GM18502 (cell line): Measurements from ENCODE around the gene FCRLB.
"Not testable (repeated sequence)": the region's sequence is repeated elsewhere in the genome, so short reads cannot be mapped to it uniquely, and the experiment has no call there.

ENCODE experiments used
- ATAC-seq: cut with Tn5 transposase; IDR thresholded peaks from one replicate; pipeline ENCODE4 v1.9.1; 2021; ENCODE audit warnings: mild to moderate bottlenecking; ENCODE audit not compliant: unreplicated experiment, poor library complexity

FCRLB gene

DNA sequence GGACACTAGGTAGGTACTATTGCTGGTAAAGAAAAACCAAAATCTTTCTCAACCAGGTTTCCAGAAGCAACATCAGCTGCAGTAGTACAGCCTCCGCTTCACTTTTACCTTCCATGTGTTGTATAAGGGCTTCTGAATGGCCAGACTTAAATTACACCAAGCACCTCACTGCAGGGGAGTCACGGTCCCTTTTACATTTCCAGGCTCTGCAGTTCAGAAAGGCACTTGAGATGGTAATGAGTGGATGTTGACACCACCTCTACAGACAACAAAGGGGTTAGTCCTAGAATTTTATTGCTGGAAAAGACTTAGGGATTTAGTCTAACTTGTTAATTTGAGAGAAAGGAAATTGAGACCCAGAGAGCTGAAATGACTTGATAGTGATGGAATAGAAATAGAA lies 16.3 kb downstream of the FCRLB start:
- ATAC-seq = no peak

DNA sequence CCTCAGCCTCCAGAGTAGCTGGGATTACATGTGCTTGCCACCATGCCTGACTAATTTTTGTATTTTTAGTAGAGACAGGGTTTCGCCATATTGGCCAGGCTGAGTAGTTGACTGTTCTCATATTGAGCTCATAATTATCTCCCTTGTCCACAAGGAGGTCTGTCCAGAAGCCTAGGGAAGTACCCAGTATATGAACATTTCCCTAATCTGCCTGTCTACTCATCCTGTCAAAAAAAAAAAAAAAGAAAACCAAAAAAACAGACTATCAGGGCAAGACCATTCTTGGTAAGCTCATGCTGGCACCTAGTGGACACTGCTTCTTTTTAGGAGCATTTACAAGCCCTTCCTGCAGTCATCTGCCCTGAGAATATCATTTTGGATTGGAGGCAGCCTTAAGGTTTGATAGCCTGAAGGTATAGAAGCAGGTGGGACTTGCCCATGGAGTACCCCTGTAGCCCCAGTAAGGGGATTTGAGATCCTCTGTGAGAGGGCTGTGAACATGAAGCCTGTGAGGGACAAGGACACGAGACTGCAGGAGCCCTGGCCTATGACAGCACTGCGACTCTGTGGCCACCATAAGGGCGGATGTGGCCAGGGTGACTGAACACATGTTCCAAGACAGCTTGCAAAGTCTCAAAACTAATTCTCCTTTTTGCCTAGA lies 17.4 kb downstream of the FCRLB start:
- ATAC-seq = peak; percentile 66

DNA sequence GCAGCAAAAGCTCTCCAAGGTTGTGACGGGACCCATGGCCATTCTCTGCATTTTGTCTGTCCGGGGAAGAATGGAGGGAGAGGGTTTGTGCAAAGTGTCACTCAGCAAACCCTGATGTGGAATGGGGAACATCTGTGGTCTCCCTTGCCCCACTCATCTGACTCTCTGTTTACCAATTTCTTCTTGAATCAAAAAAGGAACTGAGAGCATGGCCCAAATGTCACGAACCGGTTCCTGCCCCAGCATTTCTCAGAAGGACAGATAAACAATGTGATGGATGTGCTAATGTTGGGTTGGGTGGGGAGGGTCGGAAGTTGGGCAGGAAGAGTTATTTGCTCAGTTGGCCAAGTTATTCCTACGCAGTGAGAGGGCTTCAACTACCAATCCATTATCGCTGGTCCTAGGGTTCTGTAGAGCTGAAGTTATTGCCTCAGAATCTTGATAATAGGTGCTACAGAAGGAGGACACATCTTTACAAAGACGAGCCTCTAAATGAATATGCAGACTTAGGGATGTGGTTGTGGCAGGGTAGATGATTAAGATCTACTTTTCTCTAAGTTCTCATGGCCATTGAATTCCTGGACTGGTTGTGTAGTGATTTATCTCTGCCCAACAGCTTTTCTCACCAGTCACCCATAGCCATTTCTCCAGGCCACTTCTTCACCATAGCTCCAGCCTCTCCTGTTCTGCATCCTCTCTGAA lies 18.7 kb downstream of the FCRLB start:
- ATAC-seq = no peak

DNA sequence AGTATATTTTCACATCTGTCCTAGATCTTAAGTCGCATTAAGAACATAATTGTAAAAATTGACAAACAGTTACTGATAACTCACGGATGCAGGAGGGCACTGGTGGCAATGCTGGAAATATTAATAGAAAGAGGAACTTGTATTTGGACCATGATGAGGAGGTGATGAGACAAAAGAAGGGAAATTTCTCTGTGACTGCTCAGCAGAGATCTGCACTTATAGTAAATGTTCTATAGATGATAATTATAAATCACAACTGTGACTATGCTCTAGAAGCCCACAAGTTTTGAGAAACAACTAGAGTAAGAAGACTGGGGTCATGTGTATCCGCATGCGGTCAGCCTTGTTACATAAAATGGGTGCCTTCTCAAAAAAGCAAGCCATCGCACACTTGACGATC lies 19.6 kb downstream of the FCRLB start:
- no peak for ATAC-seq

DNA sequence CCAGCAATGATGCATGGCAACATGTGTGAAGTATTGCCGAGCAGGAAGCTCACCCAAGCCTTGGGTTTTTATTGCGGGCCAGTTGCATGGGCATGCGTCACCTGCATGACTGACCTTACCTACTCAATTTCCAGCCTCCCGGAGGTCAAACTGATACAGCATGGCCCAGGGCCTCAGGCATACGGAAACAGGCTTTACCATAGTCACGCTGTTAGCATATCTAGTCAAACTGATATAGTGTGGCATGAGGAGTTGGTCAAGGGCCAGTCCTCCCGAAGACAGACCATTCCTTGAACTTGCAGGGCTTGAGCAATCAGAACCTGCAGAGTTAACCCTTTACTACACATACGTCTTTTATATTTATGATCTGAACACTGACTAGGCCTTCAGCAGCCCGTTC lies 21.9 kb downstream of the FCRLB start:
- no peak for ATAC-seq

DNA sequence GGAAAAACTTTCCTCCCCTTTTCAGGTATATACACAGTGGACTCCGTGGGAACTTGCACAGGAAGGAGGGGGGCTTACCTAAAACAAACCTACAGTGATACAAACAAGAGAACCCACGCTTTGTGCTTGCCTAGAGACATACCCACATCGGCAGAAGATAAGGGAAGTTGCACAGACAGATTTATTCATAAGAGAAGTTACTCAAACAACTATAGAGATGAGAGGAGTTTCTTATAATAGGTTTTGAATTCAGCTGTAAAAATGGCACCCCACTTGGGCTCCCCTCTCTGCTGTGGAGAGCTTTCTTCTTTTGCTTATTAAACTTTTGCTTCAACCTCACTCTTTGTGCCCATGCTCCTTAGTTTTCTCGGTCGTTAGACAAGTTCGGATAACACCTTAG lies 26.5 kb downstream of the FCRLB start:
- no peak for ATAC-seq

DNA sequence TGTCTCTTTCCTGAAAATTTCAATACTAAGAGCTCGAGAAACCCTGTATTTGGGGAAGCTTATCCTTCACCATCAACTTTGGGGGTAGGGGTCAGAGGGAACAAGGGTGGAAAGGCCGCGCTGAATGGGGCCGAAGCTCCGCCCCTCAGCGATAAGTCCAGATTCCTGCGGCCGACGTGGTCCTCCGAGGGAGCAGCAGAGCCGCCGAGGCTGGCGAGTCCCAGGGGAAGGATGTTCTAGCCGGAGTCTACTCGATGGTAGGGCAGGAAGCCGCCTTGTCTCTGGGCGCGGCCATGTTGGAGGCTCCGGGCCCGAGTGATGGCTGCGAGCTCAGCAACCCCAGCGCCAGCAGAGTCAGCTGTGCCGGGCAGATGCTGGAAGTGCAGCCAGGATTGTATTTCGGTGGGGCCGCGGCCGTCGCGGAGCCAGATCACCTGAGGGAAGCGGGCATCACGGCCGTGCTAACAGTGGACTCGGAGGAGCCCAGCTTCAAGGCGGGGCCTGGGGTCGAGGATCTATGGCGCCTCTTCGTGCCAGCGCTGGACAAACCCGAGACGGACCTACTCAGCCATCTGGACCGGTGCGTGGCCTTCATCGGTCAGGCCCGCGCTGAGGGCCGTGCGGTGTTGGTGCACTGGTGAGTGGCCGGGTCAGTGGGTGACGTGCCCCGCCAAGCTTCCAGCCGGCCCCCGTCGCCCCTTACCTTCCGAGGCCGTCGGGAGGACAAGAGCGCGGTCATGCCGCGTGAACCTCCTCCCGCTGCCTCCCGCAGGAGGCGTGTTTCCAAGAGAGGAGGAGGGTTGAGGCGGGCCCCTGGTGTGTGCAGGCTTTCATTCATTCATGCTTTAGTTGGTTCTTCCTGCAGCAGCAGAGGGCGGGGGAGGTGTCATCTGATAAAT lies 28.4 kb downstream of the FCRLB start, which contains the start of gene DUSP12:
Gene DUSP12 (plus strand): TSS at position 278 of the 899 bp plus-strand sequence. CDS start 16 bp downstream, at position 294.
- peak; percentile 94 for ATAC-seq

DNA sequence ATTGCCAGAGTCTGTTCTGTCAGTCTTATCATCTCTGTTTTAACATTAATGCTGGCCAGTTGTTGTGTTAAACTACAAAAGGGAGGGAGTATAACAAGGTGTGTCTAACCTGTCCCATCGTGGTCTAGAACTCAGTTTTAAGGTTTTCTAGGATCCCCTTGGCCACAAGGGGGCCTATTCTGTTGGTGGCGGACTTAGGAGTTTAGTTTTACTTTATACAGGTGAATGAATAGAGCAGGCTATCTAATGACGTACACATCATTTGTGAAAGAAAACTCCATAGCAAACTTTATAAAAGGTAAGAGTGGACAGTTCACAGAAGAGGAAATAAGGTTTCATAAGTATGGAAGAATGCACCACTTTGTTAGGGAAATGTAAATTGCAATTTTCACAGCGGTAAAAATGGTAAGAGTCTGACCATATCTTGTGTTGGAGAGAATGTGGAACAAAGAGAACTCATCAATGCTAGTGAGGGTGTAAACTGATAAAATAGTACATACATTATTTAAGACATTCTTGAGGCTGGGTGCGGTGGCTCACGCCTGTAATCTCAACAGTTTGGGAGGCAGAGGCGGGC lies 42.3 kb downstream of the FCRLB start:
- ATAC-seq = no peak

DNA sequence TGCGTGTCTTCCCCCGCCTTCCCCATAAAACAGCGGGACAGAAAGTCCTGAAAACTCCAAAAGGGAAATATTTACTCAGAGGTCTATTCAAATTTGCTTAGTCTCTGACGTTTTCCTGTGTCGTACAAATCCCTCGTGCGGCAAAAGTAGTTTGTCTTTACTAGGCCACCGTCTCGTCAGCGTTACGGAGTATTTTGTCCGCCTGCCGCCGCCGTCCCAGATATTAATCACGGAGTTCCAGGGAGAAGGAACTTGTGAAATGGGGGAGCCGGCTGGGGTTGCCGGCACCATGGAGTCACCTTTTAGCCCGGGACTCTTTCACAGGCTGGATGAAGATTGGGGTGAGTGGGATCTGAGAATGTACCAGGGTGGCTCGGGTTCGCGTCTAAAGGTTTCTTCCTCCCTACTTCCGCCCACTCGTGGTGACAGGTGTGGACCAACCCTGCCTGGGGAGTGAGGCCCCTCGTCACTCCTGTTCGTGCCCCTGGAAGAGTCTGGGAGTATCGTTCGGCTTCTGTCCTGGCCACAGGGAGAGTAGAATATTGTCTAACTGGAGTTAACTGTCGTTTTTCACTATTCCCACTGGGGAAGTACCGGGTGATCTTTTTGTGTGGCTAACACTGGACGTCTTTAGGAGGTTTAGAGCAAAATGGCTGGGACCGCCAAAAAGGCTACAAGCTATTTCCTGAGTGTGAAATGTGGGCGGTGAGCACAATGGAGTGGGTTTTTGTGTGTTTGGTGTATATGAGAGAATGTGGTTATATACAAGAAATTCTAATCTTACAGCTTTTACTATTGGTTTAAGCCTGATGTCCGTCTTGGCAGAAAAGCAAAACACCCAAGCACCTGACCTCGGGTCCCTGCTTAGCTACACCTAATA lies 45.0 kb downstream of the FCRLB start, which contains the start of gene ATF6:
Gene ATF6 (plus strand): TSS at position 219 of the 880 bp plus-strand sequence. CDS start 41 bp downstream, at position 260.
- ATAC-seq = peak; percentile 66

DNA sequence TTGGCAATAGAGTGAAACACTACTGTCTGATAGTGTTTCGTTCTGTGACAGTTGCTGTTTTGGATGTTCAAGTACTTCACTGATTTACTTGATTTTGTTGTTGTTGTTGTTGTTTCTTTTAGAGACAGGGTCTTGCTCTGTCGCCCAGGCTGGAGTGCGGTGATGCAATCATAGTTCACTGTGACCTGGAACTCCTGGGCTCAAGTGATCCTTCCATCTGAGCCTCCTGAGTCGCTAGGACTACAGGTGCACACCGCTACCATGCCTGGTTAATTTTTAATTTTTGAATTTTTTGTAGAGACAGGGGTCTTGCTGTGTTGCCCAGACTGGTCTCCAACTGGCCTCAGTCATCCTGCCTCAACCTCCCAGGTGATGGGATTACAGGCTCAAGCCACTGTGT lies 47.1 kb downstream of the FCRLB start:
- ATAC-seq = no peak

DNA sequence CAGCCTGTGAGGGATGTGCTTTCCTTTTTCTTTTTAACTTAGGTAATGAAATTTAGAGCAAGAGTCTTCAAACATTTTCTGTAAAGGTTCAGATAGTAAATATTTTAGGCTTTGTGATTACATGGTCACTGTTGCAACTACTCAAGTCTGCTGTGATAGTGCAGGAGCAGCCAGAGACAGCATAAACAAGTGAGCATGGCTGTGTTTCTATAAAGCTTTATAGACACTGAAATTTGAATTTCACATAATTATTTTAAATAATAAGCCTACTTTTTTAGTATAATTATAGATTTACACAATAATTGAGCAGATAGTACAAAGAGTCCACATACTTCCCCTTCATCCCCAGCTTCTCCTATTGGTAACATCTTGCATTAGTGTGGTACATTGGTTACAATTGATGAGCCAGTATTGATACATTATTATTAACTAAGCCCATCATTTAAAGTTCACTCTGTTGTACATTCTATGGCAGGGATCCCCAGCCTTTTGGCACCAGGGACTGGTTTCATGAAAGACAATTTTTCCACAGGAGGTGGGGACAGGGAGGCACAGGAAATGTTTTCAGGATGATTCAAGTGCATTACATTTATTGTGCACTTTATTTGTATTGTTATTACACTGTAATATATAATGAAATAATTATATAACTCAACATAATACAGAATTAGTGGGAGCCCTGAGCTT lies 47.8 kb downstream of the FCRLB start:
- no peak for ATAC-seq

DNA sequence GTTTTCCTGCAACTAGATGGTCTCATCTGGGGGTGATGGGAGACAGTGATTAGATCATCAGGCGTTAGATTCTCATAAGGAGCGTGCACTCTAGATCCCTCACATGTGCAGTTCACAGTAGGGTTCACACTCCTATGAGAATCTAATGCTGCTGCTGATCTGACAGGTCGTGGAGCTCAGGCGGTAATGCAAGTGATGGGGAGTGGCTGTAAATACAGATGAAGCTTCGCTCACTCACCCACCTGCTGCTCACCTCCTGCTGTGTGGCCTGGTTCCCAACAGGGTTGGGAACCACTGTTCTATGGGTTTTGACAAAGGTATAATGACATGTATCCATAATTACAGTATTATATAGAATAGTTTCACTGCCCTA lies 48.3 kb downstream of the FCRLB start:
- not testable (repeated sequence) for ATAC-seq

DNA sequence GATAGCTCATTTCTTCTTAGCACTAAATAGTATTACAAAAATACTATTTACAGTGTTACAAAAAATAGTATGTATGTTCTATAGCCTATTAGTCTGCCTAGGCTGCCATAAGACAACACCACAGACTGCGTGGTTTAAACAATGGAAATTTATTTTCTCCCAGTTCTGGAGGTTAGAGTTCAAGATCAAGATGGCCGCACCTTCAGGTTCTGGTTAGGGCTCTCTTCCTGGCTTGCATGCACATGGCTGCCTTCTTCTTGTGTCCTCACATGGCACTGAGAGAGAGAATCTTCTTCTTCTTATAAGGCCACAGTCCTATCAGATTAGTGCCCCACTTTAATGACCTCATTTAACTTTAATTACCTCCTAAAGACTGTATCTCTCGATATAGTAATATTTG lies 48.9 kb downstream of the FCRLB start:
- no peak for ATAC-seq

DNA sequence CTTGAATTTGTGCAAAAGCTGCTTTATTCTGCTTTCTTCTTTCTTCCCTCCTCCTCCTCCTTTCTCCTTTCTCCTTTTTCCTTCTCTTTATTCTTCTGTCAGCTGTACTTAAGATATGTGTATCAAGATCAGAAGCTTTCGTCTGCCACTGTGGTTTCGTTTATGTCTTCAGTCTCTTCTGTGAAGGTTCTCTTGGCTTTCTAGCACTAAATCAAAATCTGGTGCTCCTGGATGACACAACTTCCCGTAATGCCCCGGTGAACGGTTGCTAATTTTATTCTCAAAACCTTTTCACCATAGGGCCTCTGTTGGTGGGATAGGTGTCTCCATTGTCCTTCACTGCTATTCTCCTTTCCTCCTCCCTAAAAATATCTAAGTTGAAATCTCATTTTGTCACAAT lies 49.8 kb downstream of the FCRLB start:
- no peak for ATAC-seq

DNA sequence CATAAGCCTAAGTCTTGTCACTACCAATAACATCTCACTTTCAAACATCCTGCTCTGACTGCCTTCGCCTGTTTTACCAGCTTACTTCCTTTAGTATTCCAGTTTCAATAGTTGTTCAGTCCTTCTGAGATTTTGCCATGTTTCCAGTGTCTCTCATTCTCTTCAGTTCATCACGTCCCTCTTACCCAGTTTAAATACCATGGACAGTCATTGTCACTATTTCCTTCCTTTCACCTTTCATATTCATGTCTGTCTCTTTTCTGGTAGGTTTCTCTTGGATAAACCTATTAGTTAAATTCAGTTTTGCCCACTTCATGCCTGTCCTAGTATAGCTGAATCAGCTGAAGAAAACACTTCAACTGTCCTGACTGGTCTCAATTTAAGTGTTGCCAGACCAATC lies 50.6 kb downstream of the FCRLB start:
- ATAC-seq = no peak

DNA sequence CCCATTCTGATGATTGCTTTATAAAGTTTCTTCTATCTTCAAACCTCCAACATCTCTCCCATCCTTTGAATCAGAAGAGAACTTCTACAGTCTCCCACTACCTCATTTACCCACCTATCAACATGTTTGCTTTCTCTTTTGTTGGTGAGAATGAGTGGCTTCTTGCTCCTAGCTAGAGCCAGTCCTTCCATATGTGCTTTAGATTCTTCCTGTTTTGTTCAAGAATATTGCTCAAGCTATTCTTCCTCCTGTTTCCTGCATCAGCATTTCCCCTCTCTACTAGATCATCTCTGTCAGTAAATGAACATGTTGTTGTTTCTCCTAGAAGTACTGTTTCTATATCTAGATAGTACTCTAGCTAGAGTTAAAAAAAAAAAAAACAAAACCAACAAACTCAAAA lies 51.1 kb downstream of the FCRLB start:
- ATAC-seq = no peak

DNA sequence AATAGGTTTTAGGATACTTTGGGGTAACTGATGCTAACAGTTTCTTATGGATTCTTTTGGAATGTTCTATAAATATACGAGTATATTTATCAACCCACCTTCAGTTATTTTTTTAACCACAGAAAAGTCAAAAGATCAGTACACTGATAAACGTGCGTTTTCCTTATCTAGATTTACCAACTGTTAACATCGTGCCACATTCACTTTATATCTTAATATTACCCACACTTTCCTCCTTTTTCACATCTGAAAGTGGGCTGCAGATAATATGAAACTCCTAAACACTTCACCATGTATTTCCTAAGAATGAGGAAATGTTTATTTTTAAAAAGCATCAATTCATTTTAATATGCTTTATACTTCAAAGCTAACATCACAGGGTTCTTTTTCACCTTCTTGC lies 52.4 kb downstream of the FCRLB start:
- ATAC-seq = no peak

DNA sequence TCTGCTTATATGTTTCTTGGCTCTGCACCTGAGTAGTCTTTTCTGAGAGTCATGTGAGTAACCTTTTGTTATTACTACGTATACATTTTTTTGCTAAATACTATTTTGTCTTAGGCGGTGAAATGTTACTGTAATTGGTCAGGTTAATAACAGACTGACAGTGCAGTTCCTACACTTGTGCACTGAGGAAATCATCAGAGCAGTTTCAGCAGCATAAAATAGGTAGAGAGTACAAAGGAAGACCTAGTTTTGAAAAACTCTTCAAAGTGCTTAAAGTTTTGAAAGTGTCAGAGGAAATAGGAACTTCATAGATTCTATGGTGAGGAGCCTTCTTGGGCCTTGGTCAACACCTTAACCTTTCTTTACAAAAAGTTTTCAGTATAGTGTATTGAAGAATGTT lies 55.9 kb downstream of the FCRLB start:
- ATAC-seq = no peak
